GM23338 (cell line): ENCODE data around the gene RGS7.

Source experiments
- CREB1 ChIP-seq: fragments of 250-450 bp; sonication (Bioruptor Pico); IDR thresholded peaks from 2 replicates; pipeline ENCODE4 v1.5.0; 2020; ENCODE audit warnings: low read depth, mild to moderate bottlenecking, moderate library complexity
- EZH2 ChIP-seq: fragments of 200-600 bp; sonication (generic); IDR thresholded peaks from one replicate; pipeline ENCODE4 v1.8.0; 2017; ENCODE audit warnings: antibody characterized with exemption, mild to moderate bottlenecking, low read depth; ENCODE audit not compliant: unreplicated experiment
- EZH2phosphoT487 ChIP-seq: fragments of 200-600 bp; sonication (generic); IDR thresholded peaks from one replicate; pipeline ENCODE4 v1.8.1; 2018; ENCODE audit warnings: antibody characterized with exemption; ENCODE audit not compliant: unreplicated experiment
- JUNB ChIP-seq: IDR thresholded peaks from one replicate; pipeline ENCODE4 v1.6.1; 2016; ENCODE audit warnings: antibody characterized with exemption; ENCODE audit not compliant: unreplicated experiment
- NANOG ChIP-seq: IDR thresholded peaks from 2 replicates; pipeline ENCODE4 v1.6.1; 2016; ENCODE audit warnings: antibody characterized with exemption, borderline replicate concordance
- POLR2AphosphoS5 ChIP-seq: IDR thresholded peaks from 2 replicates; pipeline ENCODE4 v1.6.1; 2016; ENCODE audit warnings: antibody characterized with exemption, low read depth
- STAT1 ChIP-seq: IDR thresholded peaks from one replicate; pipeline ENCODE4 v1.6.1; 2016; ENCODE audit warnings: antibody characterized with exemption; ENCODE audit not compliant: unreplicated experiment
- ZNF114 ChIP-seq: fragments of 250-450 bp; sonication (Bioruptor Pico); IDR thresholded peaks from 2 replicates; pipeline ENCODE4 v1.5.0; 2020; ENCODE audit warnings: mild to moderate bottlenecking, moderate library complexity
- ZNF331 ChIP-seq: fragments of 250-450 bp; sonication (Bioruptor Pico); IDR thresholded peaks from 2 replicates; pipeline ENCODE4 v1.5.0; 2020; ENCODE audit warnings: low read depth, mild to moderate bottlenecking, moderate library complexity
- TF ChIP-seq, protein P1 (sequence below), 2 experiments: fragments of 200-600 bp in 1 of 2; sonication (generic) in 1 of 2; conservative IDR thresholded peaks; 2 replicates each; pipeline versions ENCODE4 v1.5.1 to v1.6.1; 2016 to 2017; ENCODE audit warnings: antibody characterized with exemption in 2 of 2, low read depth in 2 of 2, mild to moderate bottlenecking in 2 of 2, moderate library complexity in 1 of 2
- TF ChIP-seq, protein P2 (sequence below): IDR thresholded peaks from one replicate; pipeline ENCODE4 v1.6.1; 2018; ENCODE audit warnings: antibody characterized with exemption; ENCODE audit not compliant: unreplicated experiment
- TF ChIP-seq, protein P3 (sequence below): IDR thresholded peaks from 2 replicates; pipeline ENCODE4 v1.6.1; 2016; ENCODE audit warnings: antibody characterized with exemption

DNA sequence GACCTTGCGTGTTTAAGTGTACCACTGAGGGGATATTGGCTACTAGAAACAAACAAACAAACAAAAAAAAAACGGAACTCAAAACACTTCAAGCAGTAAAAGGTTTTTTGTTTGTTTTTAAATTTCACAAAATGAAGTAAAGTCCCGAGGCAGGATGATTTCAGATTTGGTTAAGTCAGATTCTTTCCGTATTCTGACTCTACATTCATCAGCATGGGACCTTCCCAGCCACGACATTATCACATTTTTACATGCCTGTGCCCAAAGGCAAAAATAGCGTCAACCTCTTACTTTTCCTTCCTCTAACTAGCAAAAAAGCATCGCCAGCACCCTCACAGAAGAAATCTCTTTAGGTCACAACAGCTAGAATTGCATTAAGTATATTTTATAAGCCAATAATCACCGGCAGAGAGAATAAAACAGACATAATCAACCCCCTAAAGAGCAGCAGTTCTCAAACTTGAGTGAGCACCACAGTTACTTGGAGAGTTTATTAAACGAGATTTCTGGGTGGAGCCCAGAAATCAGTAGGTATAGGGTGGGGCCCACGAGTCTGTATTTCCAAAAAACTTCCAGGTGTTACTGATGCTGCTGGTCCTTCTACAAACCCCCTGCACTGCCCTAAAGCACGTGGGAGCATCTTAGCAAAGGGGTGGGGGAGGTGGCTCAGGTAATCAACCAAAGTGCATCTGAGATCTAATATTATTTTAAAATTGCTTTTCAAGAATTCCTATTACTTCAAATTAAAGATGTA, 227.6 kb downstream of the RGS7 start:
- TF ChIP-seq, protein P1, sequence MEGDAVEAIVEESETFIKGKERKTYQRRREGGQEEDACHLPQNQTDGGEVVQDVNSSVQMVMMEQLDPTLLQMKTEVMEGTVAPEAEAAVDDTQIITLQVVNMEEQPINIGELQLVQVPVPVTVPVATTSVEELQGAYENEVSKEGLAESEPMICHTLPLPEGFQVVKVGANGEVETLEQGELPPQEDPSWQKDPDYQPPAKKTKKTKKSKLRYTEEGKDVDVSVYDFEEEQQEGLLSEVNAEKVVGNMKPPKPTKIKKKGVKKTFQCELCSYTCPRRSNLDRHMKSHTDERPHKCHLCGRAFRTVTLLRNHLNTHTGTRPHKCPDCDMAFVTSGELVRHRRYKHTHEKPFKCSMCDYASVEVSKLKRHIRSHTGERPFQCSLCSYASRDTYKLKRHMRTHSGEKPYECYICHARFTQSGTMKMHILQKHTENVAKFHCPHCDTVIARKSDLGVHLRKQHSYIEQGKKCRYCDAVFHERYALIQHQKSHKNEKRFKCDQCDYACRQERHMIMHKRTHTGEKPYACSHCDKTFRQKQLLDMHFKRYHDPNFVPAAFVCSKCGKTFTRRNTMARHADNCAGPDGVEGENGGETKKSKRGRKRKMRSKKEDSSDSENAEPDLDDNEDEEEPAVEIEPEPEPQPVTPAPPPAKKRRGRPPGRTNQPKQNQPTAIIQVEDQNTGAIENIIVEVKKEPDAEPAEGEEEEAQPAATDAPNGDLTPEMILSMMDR (conservative IDR thresholded peaks at IDR 0.05; ENCODE audit: low read depth in 2 of 2): no peak
- TF ChIP-seq, protein P2, sequence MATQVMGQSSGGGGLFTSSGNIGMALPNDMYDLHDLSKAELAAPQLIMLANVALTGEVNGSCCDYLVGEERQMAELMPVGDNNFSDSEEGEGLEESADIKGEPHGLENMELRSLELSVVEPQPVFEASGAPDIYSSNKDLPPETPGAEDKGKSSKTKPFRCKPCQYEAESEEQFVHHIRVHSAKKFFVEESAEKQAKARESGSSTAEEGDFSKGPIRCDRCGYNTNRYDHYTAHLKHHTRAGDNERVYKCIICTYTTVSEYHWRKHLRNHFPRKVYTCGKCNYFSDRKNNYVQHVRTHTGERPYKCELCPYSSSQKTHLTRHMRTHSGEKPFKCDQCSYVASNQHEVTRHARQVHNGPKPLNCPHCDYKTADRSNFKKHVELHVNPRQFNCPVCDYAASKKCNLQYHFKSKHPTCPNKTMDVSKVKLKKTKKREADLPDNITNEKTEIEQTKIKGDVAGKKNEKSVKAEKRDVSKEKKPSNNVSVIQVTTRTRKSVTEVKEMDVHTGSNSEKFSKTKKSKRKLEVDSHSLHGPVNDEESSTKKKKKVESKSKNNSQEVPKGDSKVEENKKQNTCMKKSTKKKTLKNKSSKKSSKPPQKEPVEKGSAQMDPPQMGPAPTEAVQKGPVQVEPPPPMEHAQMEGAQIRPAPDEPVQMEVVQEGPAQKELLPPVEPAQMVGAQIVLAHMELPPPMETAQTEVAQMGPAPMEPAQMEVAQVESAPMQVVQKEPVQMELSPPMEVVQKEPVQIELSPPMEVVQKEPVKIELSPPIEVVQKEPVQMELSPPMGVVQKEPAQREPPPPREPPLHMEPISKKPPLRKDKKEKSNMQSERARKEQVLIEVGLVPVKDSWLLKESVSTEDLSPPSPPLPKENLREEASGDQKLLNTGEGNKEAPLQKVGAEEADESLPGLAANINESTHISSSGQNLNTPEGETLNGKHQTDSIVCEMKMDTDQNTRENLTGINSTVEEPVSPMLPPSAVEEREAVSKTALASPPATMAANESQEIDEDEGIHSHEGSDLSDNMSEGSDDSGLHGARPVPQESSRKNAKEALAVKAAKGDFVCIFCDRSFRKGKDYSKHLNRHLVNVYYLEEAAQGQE: no peak
- no peak for TF ChIP-seq POLR2AphosphoS5
- TF ChIP-seq NANOG: no peak
- TF ChIP-seq EZH2: no peak
- TF ChIP-seq, protein P3, sequence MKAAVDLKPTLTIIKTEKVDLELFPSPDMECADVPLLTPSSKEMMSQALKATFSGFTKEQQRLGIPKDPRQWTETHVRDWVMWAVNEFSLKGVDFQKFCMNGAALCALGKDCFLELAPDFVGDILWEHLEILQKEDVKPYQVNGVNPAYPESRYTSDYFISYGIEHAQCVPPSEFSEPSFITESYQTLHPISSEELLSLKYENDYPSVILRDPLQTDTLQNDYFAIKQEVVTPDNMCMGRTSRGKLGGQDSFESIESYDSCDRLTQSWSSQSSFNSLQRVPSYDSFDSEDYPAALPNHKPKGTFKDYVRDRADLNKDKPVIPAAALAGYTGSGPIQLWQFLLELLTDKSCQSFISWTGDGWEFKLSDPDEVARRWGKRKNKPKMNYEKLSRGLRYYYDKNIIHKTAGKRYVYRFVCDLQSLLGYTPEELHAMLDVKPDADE: no peak
- TF ChIP-seq JUNB: no peak
- no peak for TF ChIP-seq ZNF331 (CRISPR knock-in tag)
- no peak for TF ChIP-seq EZH2phosphoT487
- no peak for TF ChIP-seq CREB1 (CRISPR knock-in tag)
- TF ChIP-seq STAT1: no peak
- no peak for TF ChIP-seq ZNF114 (CRISPR knock-in tag)
